DMS114 treated with DMSO at 0.1 percent for 48 hours (cell line): ENCODE data around the gene TMEM218.
"Not testable (repeated sequence)": the region's sequence is repeated elsewhere in the genome, so short reads cannot be mapped to it uniquely, and the experiment has no call there.

Experiments
- DNase-seq: peaks from one replicate; lab custom pipeline; 2025; ENCODE audit not compliant: unreplicated experiment; lab: John Stamatoyannopoulos, UW

Gene TMEM218

GRCh38 chr11:125090816-125091215 is 20.6 kb downstream of the TMEM218 start:
- DNase-seq: no peak

- DNase-seq: not testable (repeated sequence)
These were observed 21.3 kb downstream of the TMEM218 start for GRCh38 chr11:125090151-125090550.

GRCh38 chr11:125089481-125089880 is 21.9 kb downstream of the TMEM218 start:
- DNase-seq: not testable (repeated sequence)

- DNase-seq: no peak
These were observed 22.6 kb downstream of the TMEM218 start for GRCh38 chr11:125088576-125089455.

GRCh38 chr11:125088123-125088522 is 23.3 kb downstream of the TMEM218 start:
- no peak for DNase-seq

- DNase-seq: no peak
These were observed 24.7 kb downstream of the TMEM218 start for GRCh38 chr11:125086633-125087296.

GRCh38 chr11:125085301-125086081 is 25.9 kb downstream of the TMEM218 start:
- no peak for DNase-seq

GRCh38 chr11:125084761-125085231 is 26.6 kb downstream of the TMEM218 start:
- DNase-seq: no peak

- DNase-seq: no peak
These were observed 27.4 kb downstream of the TMEM218 start for GRCh38 chr11:125084057-125084416.

- no peak for DNase-seq
These were observed 27.9 kb downstream of the TMEM218 start for GRCh38 chr11:125083312-125084056.

GRCh38 chr11:125082611-125083311 is 28.7 kb downstream of the TMEM218 start:
- DNase-seq: no peak

- no peak for DNase-seq
These were observed 29.4 kb downstream of the TMEM218 start for GRCh38 chr11:125082040-125082439.

GRCh38 chr11:125081098-125081798 is 30.2 kb downstream of the TMEM218 start:
- DNase-seq: no peak

- DNase-seq: no peak
These were observed 30.9 kb downstream of the TMEM218 start for GRCh38 chr11:125080531-125080911.

GRCh38 chr11:125079878-125080530 is 31.4 kb downstream of the TMEM218 start:
- no peak for DNase-seq

GRCh38 chr11:125079151-125079877 is 32.1 kb downstream of the TMEM218 start:
- DNase-seq: no peak

GRCh38 chr11:125078516-125079140 is 32.8 kb downstream of the TMEM218 start:
- DNase-seq: no peak

GRCh38 chr11:125078016-125078415 is 33.4 kb downstream of the TMEM218 start:
- no peak for DNase-seq
